Measurements from ENCODE around the gene VTI1A. TPM values are rescaled to one million over a fixed set of nuclear protein-coding genes. Genes with fewer than 3 reads are reported as not detected.

Gene VTI1A
- total RNA-seq, 3 donors from 2014 or later (not counting 1 experiment from before 2014, with no cell fraction given), result 62.6 to 77.6 (median 68.2) TPM

- Mint-ChIP-seq H3K27me3 (ENCODE audit: low read depth in 2 of 2) (no peaks in the 10 kb centered on the region), H3K4me3 (no peak overlapping the region), H3K9me3 (no peaks in the 10 kb centered on the region), H3K36me3 (no peaks in the 10 kb centered on the region), H3K27ac (no peak overlapping the region), H3K4me1 (peaks cover 5 to 11% of the 10 kb centered on the region in 2 donors)
- Histone ChIP-seq H3K4me1 (ENCODE audit: control insufficient read depth, insufficient read depth, low read length) (no peaks in the 10 kb centered on the region), H3K27ac (ENCODE audit: low read length) (no peak overlapping the region), H3K27me3 (ENCODE audit: control insufficient read depth, insufficient read depth, low read length) (no peaks in the 10 kb centered on the region), H3K4me3 (ENCODE audit: low read length) (no peak overlapping the region), H3K36me3 (ENCODE audit: control insufficient read depth, insufficient read depth, low read length) (no peaks in the 10 kb centered on the region), H3K9me3 (ENCODE audit: control insufficient read depth, insufficient read depth, low read length) (no peaks in the 10 kb centered on the region)
- intact Hi-C loops (cut with micrococcal nuclease), result no loop called here
- ATAC-seq (no peak), DNase-seq (no peak)
- 99% methylated on average over 4 of the region's 4 CpGs for WGBS (ENCODE audit: insufficient coverage)
- TF ChIP-seq, protein P1, sequence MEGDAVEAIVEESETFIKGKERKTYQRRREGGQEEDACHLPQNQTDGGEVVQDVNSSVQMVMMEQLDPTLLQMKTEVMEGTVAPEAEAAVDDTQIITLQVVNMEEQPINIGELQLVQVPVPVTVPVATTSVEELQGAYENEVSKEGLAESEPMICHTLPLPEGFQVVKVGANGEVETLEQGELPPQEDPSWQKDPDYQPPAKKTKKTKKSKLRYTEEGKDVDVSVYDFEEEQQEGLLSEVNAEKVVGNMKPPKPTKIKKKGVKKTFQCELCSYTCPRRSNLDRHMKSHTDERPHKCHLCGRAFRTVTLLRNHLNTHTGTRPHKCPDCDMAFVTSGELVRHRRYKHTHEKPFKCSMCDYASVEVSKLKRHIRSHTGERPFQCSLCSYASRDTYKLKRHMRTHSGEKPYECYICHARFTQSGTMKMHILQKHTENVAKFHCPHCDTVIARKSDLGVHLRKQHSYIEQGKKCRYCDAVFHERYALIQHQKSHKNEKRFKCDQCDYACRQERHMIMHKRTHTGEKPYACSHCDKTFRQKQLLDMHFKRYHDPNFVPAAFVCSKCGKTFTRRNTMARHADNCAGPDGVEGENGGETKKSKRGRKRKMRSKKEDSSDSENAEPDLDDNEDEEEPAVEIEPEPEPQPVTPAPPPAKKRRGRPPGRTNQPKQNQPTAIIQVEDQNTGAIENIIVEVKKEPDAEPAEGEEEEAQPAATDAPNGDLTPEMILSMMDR (IDR thresholded peaks at IDR 0.05), result no peak
These were observed 354.7 kb downstream of the VTI1A start for GRCh38 chr10:112801748-112802147.

GRCh38 chr10:112802411-112803022 lies 355.5 kb downstream of the VTI1A start:
- peaks cover 5 to 11% of the 10 kb centered on the region in 2 donors for H3K4me1 Mint-ChIP-seq
- no peaks in the 10 kb centered on the region for H3K27me3 Mint-ChIP-seq (ENCODE audit: low read depth in 2 of 2)
- Histone ChIP-seq H3K27me3 (ENCODE audit: control insufficient read depth, insufficient read depth, low read length) (no peaks in the 10 kb centered on the region), H3K4me3 (ENCODE audit: low read length) (no peak overlapping the region), H3K27ac (ENCODE audit: low read length) (no peak overlapping the region), H3K9me3 (ENCODE audit: control insufficient read depth, insufficient read depth, low read length) (no peaks in the 10 kb centered on the region), H3K4me1 (ENCODE audit: control insufficient read depth, insufficient read depth, low read length) (no peaks in the 10 kb centered on the region), H3K36me3 (ENCODE audit: control insufficient read depth, insufficient read depth, low read length) (no peaks in the 10 kb centered on the region)
- DNase-seq (no peak), ATAC-seq (no peak)
- H3K27ac Mint-ChIP-seq, result no peak overlapping the region
- H3K4me3 Mint-ChIP-seq, result no peak overlapping the region
- intact Hi-C loops (cut with micrococcal nuclease), result no loop called here
- WGBS (ENCODE audit: insufficient coverage), result 96% methylated on average over 5 of the region's 5 CpGs
- H3K9me3 Mint-ChIP-seq, result no peaks in the 10 kb centered on the region
- no peaks in the 10 kb centered on the region for H3K36me3 Mint-ChIP-seq
- TF ChIP-seq, protein P1 (IDR thresholded peaks at IDR 0.05), result no peak

GRCh38 chr10:112803961-112804401 lies 357.0 kb downstream of the VTI1A start:
- no peak overlapping the region for H3K27ac ChIP-seq (ENCODE audit: low read length)
- WGBS (ENCODE audit: insufficient coverage), result 96% methylated on average over 5 of the region's 5 CpGs
- no peaks in the 10 kb centered on the region for H3K9me3 ChIP-seq (ENCODE audit: control insufficient read depth, insufficient read depth, low read length)
- H3K4me3 Mint-ChIP-seq, result no peak overlapping the region
- no peak overlapping the region for H3K4me3 ChIP-seq (ENCODE audit: low read length)
- no peaks in the 10 kb centered on the region for H3K36me3 ChIP-seq (ENCODE audit: control insufficient read depth, insufficient read depth, low read length)
- intact Hi-C loops (cut with micrococcal nuclease), result no loop called here
- H3K9me3 Mint-ChIP-seq, result no peaks in the 10 kb centered on the region
- ATAC-seq (no peak), DNase-seq (no peak)
- peaks cover 5 to 11% of the 10 kb centered on the region in 2 donors for H3K4me1 Mint-ChIP-seq
- H3K36me3 Mint-ChIP-seq, result no peaks in the 10 kb centered on the region
- TF ChIP-seq, protein P1 (IDR thresholded peaks at IDR 0.05), result no peak
- no peaks in the 10 kb centered on the region for H3K27me3 Mint-ChIP-seq (ENCODE audit: low read depth in 2 of 2)
- no peak overlapping the region for H3K27ac Mint-ChIP-seq
- no peaks in the 10 kb centered on the region for H3K27me3 ChIP-seq (ENCODE audit: control insufficient read depth, insufficient read depth, low read length)
- H3K4me1 ChIP-seq (ENCODE audit: control insufficient read depth, insufficient read depth, low read length), result no peaks in the 10 kb centered on the region

- intact Hi-C loops (cut with micrococcal nuclease), result no loop called here
- no peak overlapping the region for H3K27ac Mint-ChIP-seq
- DNase-seq (no peak), ATAC-seq (no peak)
- TF ChIP-seq, protein P1 (IDR thresholded peaks at IDR 0.05), result no peak
- H3K36me3 Mint-ChIP-seq, result no peaks in the 10 kb centered on the region
- Histone ChIP-seq H3K36me3 (ENCODE audit: control insufficient read depth, insufficient read depth, low read length) (no peaks in the 10 kb centered on the region), H3K27ac (ENCODE audit: low read length) (no peak overlapping the region), H3K4me3 (ENCODE audit: low read length) (no peak overlapping the region), H3K9me3 (ENCODE audit: control insufficient read depth, insufficient read depth, low read length) (no peaks in the 10 kb centered on the region), H3K4me1 (ENCODE audit: control insufficient read depth, insufficient read depth, low read length) (no peaks in the 10 kb centered on the region), H3K27me3 (ENCODE audit: control insufficient read depth, insufficient read depth, low read length) (no peaks in the 10 kb centered on the region)
- H3K27me3 Mint-ChIP-seq (ENCODE audit: low read depth in 2 of 2), result no peaks in the 10 kb centered on the region
- H3K4me3 Mint-ChIP-seq, result no peak overlapping the region
- 98% methylated on average over 4 of the region's 4 CpGs for WGBS (ENCODE audit: insufficient coverage)
- no peaks in the 10 kb centered on the region for H3K9me3 Mint-ChIP-seq
- peaks cover 0 to 3% of the 10 kb centered on the region in 2 donors for H3K4me1 Mint-ChIP-seq
These were observed 358.2 kb downstream of the VTI1A start for GRCh38 chr10:112805254-112805590.
